ENCODE data around the gene MXD1. TPM values are rescaled to one million over a fixed set of nuclear protein-coding genes. Genes with fewer than 3 reads are reported as not detected.

MXD1 gene
- polyA plus RNA-seq, 1 donor (not counting 4 experiments of a cell fraction or from before 2014, with no cell fraction given): 15.9 TPM

DNA sequence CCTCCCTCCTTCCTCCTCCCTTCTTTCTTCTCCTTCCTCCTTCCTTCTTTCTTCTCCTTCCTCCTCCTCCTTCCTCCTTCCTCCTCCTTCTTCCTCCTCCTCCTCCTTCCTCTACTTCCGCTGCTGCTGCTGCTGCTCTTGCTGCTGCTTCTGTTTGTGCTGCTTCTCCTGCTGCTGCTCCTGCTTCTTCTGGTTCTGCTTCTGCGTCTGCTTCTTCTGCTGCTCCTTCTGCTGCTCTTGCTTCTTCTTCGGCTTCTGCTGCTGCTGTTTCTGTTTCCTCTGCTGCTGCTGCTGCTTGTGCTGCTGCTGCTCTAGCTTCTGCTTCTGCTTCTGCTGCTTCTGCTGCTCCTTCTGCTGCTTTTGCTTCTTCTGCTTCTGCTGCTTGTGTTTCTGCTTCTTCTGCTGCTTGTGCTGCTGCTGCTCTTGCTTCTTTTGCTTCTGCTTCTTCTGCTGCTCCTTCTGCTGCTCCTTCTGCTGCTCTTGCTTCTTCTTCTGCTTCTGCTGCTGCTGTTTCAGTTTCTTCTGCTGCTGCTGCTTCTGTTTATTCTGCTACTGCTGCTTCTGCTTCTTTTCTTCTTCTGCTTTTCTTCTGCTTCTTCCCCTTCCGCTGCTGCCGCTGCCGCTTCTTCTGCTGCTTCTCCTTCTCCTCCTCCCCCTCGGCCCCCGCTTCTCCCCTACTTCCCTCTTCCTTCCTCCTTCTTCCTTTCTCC is 12.5 kb upstream of the MXD1 start:
- no peak for FAIRE-seq
- dilution Hi-C loops (cut with MboI; ENCODE audit: extremely low pct_ligation_motif_present, low sequenced_read_pairs): no loop called here

DNA sequence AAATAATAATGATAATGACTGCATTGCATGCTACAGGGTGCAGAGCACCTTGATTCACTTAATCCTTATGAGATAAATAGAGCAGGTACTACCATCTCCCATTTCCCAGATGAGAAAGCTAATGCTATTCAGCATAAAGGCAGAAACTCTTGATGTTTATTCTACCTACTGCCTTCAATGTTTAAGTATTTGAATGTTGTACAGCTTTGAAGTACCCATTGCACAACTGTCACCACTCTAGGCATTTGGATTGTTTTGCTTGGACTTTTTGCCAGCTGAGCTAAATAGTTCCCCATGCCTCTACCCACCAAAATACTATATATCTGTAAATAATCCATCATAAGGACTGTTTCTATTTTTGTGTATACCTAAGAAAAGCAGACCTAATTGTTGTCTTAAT is 7.7 kb upstream of the MXD1 start:
- Histone ChIP-seq H3K27me3 (ENCODE audit: control insufficient read depth, extremely low read depth, insufficient read depth, low read length) (no peaks in the 10 kb centered on the region), H3K9me3 (ENCODE audit: control insufficient read depth, low read depth, low read length) (no peaks in the 10 kb centered on the region), H3K9me1 (ENCODE audit: control insufficient read depth, extremely low read depth, insufficient read depth, low read length) (no peaks in the 10 kb centered on the region), H3K4me1 (ENCODE audit: control insufficient read depth, extremely low read depth, insufficient read depth, low read length) (no peaks in the 10 kb centered on the region), H3K36me3 (ENCODE audit: control insufficient read depth in 2 of 2, extremely low read depth in 1 of 2, insufficient read depth in 2 of 2, low read length in 2 of 2) (peaks cover 9 to 18% of the 10 kb centered on the region in 2 experiments), H3K4me2 (ENCODE audit: control insufficient read depth, extremely low read depth, insufficient read depth, low read depth, low read length) (no peak overlapping the region), H3K79me2 (ENCODE audit: control insufficient read depth, insufficient read depth, low read length) (peaks cover 2% of the 10 kb centered on the region), H3K27ac (ENCODE audit: control insufficient read depth, insufficient read depth, low read length) (no peak overlapping the region), H3K9ac (ENCODE audit: control insufficient read depth, extremely low read depth, insufficient read depth, low read length) (no peak overlapping the region), H2AFZ (ENCODE audit: control insufficient read depth, low read length) (no peak overlapping the region), H4K20me1 (ENCODE audit: control insufficient read depth, extremely low read depth, insufficient read depth, low read length) (no peaks in the 10 kb centered on the region), H3K4me3 (ENCODE audit: control insufficient read depth in 2 of 3, extremely low read depth in 1 of 3, insufficient read depth in 2 of 3, low read depth in 1 of 3, low read length in 3 of 3) (no peak overlapping the region)
- TF ChIP-seq, protein P1, sequence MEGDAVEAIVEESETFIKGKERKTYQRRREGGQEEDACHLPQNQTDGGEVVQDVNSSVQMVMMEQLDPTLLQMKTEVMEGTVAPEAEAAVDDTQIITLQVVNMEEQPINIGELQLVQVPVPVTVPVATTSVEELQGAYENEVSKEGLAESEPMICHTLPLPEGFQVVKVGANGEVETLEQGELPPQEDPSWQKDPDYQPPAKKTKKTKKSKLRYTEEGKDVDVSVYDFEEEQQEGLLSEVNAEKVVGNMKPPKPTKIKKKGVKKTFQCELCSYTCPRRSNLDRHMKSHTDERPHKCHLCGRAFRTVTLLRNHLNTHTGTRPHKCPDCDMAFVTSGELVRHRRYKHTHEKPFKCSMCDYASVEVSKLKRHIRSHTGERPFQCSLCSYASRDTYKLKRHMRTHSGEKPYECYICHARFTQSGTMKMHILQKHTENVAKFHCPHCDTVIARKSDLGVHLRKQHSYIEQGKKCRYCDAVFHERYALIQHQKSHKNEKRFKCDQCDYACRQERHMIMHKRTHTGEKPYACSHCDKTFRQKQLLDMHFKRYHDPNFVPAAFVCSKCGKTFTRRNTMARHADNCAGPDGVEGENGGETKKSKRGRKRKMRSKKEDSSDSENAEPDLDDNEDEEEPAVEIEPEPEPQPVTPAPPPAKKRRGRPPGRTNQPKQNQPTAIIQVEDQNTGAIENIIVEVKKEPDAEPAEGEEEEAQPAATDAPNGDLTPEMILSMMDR (optimal IDR thresholded peaks at IDR 0.05 in 1 of 3, IDR thresholded peaks at IDR 0.05 in 1 of 3, conservative IDR thresholded peaks at IDR 0.05 in 1 of 3; ENCODE audit: extremely low read depth in 1 of 3, insufficient read depth in 2 of 3, low read length in 3 of 3): no peak
- no peak for TF ChIP-seq EZH2 (IDR thresholded peaks at IDR 0.05; ENCODE audit: low read length)
- dilution Hi-C loops (cut with MboI; ENCODE audit: extremely low pct_ligation_motif_present, low sequenced_read_pairs): no loop called here
- DNase-seq (ENCODE audit: low read depth, low spot score) (no peak), FAIRE-seq (no peak)

More for the DNA sequence above, 12.5 kb upstream of the MXD1 start:
- Histone ChIP-seq H3K4me1 (ENCODE audit: control insufficient read depth, extremely low read depth, insufficient read depth, low read length) (no peaks in the 10 kb centered on the region), H3K4me2 (ENCODE audit: control insufficient read depth, extremely low read depth, insufficient read depth, low read depth, low read length) (no peak overlapping the region), H3K9ac (ENCODE audit: control insufficient read depth, extremely low read depth, insufficient read depth, low read length) (no peak overlapping the region), H3K27ac (ENCODE audit: control insufficient read depth, insufficient read depth, low read length) (no peak overlapping the region), H3K4me3 (ENCODE audit: control insufficient read depth in 2 of 3, extremely low read depth in 1 of 3, insufficient read depth in 2 of 3, low read depth in 1 of 3, low read length in 3 of 3) (no peak overlapping the region), H3K9me1 (ENCODE audit: control insufficient read depth, extremely low read depth, insufficient read depth, low read length) (no peaks in the 10 kb centered on the region), H3K79me2 (ENCODE audit: control insufficient read depth, insufficient read depth, low read length) (peaks cover 28% of the 10 kb centered on the region), H3K9me3 (ENCODE audit: control insufficient read depth, low read depth, low read length) (no peaks in the 10 kb centered on the region), H4K20me1 (ENCODE audit: control insufficient read depth, extremely low read depth, insufficient read depth, low read length) (no peaks in the 10 kb centered on the region), H3K36me3 (ENCODE audit: control insufficient read depth in 2 of 2, extremely low read depth in 1 of 2, insufficient read depth in 2 of 2, low read length in 2 of 2) (peaks cover 13 to 27% of the 10 kb centered on the region in 2 experiments), H2AFZ (ENCODE audit: control insufficient read depth, low read length) (no peak overlapping the region), H3K27me3 (ENCODE audit: control insufficient read depth, extremely low read depth, insufficient read depth, low read length) (no peaks in the 10 kb centered on the region)
- no peak for DNase-seq (ENCODE audit: low read depth, low spot score)
- no peak for TF ChIP-seq EZH2 (IDR thresholded peaks at IDR 0.05; ENCODE audit: low read length)
- TF ChIP-seq, protein P1 (optimal IDR thresholded peaks at IDR 0.05 in 1 of 3, IDR thresholded peaks at IDR 0.05 in 1 of 3, conservative IDR thresholded peaks at IDR 0.05 in 1 of 3; ENCODE audit: extremely low read depth in 1 of 3, insufficient read depth in 2 of 3, low read length in 3 of 3): no peak

Data from keratinocyte (primary cell).